ENCODE measurements around the gene PRKG1.
"Not testable (repeated sequence)": the region's sequence is repeated elsewhere in the genome, so short reads cannot be mapped to it uniquely, and the experiment has no call there.

Gene PRKG1

DNA sequence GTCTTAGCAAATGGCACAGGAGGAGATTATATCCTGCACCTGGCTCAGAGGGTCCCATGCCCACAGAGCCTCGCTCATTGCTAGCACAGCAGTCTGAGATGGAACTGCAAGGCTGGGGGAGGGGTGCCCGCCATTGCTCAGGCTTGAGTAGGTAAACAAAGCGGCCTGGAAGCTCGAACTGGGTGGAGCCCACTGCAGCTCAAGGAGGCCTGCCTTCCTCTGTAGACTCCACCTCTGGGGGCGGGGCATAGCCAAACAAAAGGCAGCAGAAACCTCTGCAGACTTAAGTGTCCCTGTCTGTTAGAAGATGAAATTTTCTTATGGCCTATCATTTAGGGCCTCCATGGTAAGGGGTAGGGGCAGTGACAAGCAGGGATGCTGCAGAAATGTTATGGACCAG is 207.1 kb downstream of the PRKG1 start:
- DNase-seq, result not testable (repeated sequence)

DNA sequence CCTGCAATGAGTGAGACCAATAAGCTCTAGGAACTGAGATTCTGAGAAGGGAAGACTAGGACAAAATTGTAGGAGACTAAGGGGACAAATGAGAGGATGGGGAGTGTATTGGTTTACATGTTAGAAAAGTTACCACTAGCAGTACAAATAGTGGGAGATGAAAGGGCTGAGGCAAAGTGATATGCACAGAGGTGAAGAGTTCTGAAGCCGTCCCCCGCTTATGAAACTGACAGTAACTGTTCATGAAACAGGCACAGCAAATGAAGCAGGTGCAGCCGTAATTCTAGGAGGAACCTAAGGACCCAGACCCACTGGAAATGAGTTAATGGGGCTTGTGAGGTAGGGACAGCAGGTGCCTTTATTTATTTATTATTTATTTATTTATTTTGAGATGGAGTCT is 211.3 kb downstream of the PRKG1 start:
- no peak for DNase-seq

DNA sequence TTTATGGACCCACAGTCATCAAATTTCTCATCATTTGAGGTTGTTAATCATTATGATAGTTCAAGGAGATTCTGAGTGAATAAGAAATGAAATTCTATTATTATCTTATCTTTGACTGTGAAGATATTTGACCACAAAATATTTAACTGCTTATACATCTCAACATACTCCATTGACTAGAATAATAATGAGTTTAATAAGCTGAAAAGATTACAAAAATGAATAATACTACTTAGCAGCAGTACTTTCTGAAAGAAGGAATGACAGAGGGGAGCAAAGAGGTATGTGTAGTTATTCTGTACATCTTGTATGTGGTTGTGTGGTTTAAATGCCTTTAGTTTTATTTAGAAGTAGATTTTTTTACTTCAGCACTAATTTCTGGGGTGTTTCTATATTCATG is 214.2 kb downstream of the PRKG1 start:
- no peak for DNase-seq

DNA sequence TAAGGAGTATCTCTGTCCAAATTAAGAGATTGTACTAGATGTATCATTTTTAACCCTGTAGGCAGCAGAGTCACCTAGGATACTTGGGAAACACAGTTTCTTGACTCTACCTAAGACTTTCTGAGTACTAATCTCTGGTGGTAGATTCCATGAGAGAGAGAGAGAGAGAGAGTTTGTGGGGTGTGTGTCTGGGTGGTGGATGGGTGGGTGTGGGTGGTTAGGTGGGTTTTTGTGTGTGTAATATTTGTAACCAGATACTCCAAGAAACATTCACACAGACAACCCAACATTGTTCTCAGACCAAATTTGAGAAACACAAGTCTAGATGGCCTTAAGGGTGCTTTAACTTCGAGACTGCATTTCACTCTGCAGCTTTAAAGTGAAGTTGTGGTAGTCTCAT is 215.2 kb downstream of the PRKG1 start:
- no peak for DNase-seq

DNA sequence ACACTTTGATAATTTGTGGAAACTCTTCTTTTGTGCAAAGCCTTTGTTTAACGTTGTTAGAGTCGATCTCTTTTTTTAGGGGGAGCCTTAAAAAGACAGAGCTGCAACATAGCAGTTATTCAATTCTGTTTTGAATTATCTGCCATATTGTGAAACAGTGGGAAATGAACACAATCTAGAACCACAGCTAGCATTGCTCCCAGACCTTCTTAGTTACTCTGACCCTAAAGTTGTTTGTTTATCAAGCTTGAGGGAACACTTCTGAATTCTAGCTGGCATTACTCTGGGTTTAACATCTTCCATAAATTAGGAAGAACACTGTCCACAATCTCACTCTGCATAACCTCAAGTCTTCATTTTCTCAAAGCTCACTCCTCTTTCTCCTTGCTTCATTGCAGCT is 217.7 kb downstream of the PRKG1 start:
- no peak for DNase-seq

DNA sequence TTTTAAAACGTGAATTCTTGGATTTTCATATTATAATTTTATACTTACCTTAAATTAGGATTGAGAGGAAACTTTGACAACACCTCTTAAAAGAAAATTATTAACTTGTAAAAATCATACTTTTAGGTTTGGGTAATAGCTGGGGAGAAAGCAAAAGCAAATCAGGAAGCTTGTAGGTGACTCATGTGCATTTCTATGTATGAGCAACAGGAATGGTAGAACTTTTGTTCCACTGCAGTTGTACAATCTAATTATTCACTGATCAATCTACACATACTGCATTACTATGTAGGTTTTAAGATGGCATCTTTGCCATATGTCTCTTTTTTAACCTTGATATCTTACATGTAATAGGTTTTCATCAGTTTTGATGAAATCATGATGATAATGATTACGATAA is 223.2 kb downstream of the PRKG1 start:
- DNase-seq, result no peak

DNA sequence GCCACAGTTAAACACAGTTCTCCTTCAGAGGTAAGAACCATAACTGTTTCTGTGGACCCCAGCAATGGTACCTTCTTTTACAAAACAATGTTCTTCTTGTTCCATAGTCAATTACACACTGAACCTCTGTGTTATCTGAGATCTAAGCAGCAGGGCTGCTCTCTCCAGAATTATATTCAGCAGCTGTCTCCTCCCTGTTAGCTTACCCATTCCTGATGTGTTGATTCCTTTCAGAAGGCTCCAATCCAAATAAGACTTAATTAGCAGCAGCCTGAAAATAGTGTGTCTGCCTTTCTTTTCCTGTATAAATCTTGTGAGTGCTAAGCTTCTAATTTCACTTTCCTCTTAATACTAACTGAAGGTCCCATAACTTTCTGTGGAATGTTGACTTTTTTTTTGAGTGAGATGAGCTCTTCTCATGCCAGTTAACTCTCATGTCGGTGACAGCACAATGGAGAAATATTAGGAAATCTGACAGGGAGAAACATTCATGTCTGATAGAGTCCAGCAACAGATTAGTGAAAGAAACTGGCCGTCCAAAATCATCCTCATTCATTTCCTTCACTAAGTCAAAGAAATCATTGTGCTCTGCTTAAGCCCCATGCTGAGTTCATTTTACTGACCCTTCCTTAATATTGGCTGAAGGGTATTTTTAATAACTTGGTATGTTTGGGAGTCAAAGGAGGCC is 226.5 kb downstream of the PRKG1 start:
- no peak for DNase-seq

DNA sequence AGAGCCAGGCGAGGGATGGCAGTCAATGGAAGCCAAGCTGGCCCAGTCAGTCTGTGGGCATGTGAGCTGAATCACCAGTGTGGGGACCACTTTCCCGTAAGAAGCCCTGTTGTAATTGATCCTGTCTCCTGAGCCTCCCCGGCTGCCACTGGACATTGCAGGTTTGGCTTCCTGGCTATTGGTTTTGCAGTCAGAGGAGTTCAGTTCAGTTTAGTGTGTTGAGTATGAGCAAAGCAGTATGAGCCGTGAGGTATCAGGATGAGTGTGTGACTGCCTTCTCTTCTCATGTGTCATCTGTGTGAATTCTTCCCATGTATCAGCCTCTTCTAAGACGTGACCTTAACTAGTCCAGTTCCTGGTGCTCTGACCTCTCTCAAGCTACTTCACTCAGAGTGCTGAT is 227.4 kb downstream of the PRKG1 start:
- DNase-seq, result no peak

DNA sequence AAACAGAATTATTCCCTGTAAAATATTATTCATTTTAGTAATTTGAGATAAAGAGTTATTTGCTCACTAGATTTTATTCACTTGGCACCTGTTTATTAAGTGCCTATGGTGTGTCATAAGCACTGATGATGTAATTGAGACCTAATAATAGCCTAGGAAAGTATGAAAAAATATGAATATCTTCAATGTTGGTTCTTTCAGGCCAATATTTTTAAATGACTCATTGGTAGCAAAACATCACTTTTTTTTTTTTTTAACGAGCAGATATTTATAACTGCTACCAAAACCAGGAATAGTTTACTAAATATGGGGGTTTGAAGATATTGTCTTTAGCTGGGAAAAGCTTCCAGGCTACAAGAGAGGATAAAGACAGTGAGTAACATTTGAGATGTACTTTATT is 228.0 kb downstream of the PRKG1 start:
- DNase-seq, result no peak

DNA sequence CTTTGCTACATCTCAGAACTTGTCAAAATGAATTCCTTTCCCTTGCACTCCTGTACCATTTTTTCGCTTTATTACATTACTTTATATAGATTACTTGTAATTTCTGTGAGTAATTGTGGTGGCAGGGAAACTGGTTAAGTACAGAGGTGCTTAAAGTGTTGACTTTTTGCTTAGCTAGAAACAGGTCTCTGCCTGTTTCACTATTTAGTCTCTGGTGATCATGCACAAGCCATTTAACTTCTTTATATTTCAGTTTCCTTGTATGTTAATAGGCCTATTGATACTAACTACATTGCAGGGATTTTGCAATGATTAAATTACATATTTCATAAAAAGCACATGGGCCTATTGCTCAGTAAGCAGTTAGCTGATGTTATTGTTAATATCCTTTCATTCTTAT is 233.8 kb downstream of the PRKG1 start:
- no peak for DNase-seq

DNA sequence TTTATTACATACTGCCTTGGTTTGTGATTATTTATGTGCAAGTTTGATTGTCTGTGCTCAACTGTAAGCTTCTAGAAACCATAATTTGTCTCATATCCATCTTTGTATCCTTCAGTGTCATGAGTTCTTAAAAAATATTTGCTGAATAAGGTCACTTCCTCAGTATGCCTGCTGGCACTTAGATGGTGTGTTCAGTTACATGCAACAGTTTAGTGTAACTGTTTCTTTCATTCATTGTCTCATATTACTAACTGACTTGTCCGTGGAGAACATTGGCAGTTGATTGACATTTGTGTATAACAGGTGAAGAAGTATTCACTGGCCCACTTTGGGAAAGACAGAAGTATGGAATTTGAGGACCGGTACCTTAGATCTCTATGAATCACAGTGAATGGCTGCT is 236.9 kb downstream of the PRKG1 start:
- no peak for DNase-seq

DNA sequence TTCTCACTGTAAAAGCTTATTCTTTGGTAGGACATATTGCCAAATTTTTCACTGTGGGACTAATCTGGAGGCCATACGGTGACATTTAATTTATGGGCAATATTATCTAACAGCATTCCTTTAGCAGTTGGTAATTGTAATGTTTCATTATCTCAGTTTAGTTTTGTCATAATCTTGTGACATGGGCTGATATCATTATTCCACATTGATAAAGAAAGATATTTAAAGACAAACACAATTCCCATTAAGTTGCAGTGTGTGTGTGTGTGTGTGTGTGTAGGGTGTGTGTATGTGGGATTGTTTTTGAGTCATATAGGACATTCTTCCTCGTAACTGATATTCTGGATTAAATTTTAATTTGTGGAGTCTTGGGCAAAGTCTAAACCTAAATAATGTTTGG is 238.5 kb downstream of the PRKG1 start:
- no peak for DNase-seq

DNA sequence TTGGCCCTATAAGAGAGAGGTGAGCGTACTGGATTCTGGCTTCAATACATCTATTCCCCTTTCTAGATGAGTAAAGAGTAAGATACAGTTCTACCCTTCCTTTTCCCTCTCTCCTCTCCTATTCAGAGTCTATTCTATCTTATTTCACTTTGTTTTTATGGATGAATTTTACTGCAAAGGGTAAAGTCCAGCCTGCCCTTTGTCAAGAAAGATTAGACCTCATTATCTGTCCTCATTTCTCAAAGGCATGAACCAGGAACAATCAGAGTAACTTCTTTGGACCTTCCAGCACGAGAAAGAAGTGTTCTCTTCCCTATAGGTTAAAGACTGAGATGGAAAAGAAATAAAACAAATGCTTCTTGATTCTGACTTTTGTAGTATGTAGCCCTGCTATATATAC is 239.0 kb downstream of the PRKG1 start:
- DNase-seq, result no peak

DNA sequence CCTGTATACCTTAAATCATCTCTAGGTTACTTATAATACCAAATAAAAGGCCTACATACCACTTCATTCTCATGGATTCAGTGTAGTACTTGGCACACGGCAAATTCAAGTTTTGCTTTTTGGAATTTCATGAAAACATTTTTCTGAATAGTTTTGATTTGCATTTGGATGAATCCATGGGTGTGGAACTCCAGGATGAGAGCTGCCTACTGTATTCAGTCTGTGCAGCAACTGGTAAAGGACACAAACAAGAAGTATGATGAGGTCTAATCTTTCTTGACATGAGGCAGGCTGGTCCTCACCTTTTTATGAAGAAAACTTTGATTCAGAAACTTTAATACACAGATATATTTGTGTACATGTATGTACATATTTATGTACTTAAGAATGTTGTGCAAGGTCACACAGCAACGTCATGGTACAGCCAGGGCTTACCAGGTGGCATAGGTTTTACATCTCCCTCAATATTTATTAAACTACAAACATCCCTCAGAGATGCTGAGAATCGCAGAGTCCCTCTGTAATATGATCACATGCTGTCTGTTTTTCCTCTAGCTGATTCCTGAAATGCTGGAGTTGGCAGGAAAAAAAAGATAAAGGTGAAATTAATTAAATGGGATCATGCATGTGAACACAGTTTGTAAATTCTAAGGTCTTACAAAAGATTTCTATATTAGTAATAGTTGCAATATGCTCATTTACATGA is 239.6 kb downstream of the PRKG1 start:
- DNase-seq, result no peak

DNA sequence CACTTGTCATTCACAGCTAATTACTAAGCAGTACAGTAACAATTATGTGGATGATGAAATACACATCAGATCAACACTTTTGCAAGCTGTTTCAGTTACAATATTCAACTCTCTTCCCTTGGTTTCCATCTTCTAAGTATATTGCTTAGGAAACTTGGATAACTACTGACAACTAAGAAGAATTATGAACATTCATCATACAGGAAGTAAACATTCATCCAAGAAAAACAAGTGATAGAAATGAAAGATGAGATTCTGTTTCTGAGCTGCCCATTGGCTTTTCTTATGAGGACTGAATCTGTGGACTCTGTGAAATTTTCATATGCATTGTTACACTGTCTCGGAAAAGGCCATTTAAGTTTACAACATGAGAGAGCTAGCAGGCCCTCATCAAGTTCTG is 240.2 kb downstream of the PRKG1 start:
- DNase-seq, result no peak

DNA sequence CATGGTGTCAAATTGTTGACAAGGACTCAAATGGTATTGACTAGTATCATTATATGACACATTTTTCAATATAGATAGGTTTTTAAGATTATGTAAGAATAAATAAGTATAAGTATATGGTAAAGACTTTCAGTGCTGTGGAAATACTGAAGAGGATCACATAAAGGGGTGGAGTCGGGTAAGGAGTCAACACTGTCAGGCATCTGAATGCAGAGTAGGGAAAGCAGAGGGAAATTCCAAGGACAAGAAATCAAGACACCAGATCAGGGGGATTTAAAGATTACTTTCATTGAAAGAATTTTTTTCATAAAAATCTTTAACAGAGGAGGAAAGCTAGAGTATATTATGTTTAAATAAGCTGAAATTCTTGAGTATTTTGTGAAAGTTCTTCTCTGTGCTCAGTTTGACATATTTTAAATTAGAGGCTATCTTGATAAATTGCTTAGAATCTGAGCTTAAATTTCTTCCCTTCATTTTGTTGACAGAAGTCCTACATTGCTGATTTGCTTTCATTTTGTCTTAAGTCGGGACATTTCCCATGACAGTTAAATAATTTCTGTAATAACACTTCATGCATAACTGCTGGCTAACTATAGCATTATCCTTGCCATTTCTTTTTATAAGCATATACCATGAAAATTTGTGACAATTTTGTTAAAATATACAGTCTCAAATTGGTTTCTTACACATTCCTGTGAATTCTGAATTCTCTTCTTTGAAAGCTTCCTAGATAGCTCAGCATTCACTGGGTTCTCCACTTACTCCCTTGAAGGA is 244.3 kb downstream of the PRKG1 start:
- no peak for DNase-seq

DNA sequence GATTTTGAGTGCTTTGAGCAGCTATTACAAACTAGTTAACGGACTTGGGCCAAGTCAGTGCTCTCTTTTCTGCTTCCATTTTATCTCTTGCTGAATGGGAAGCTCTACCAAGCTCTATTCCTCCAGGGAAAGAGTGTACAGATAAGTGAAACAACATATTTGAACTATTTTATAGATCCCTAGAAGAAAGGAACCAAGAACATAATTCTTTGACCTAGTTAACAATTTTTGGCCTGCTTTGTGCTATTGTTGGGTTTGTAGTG is 244.8 kb downstream of the PRKG1 start:
- no peak for DNase-seq

DNA sequence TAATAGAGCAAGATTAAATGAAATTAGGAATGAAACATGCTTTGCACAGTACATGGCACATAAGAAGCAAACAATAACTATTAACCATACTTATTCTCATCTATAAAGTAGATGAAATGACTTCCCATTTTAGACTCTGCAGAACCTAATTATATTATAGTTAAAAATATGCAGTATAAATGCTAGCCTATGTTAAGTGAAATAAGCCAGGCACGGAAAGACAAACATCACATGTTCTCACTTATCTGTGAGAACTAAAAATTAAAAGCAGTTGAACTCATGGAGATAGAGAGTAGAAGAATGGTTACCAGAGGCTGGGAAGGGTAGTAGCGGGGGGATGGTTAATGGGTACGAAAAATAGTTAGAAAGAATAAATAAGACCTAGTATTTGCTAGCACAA is 247.0 kb downstream of the PRKG1 start:
- no peak for DNase-seq

DNA sequence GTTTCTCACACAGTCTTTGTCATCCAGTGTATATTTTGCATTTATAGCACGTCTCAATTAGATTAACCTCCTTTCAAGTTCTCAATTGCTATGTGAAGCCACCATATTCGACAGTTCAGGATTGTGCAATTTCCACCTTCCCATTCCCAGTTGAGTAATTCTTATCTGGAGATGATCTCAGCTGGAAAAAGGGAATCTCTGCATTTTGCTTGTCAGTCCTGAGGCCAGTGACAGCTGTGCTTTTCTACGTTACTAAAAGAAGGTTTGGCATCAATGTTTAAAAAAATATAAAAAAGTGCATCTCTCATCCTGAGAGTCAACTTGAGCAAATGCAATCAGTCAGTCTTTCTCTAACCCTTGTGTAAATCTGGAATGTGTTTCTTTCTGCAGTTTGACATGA is 247.7 kb downstream of the PRKG1 start:
- no peak for DNase-seq

DNA sequence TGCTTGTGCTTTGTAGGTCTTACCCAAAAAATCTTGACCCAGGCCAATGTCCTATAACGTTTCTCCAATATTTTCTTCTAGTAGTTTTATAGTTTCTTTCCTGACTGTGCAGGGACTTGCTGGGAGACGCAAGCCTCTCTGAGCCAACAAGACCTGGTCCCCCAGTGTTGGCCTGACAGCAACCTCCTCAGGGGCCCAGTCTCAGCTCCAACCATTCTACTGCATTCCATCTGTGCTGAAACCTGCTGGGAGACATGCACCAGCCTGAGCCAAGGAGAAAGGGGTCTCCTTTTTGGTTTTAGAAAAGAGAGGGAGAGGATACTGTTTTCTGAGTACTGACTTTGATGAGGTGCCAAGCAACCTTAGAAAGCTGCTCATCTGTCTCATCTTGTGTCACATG is 251.4 kb downstream of the PRKG1 start:
- DNase-seq, result no peak

DNA sequence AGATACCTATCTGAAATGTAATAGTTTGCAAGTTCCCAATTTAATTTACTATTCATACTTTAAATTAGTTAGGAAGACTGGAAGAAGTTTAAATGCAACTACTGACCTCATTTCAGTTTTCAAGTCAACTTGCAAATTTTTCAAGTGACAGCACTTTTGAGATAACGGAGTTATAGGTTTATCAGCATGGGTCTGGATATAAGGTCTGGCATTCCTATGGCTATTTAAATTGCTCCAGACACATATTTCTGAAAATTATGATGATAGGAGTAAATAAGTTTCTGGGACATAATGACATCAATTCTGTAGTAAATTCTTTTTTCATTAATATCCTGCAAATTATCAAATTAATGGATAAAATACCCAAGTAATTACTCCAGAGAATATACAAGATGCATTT is 251.9 kb downstream of the PRKG1 start:
- DNase-seq, result no peak

DNA sequence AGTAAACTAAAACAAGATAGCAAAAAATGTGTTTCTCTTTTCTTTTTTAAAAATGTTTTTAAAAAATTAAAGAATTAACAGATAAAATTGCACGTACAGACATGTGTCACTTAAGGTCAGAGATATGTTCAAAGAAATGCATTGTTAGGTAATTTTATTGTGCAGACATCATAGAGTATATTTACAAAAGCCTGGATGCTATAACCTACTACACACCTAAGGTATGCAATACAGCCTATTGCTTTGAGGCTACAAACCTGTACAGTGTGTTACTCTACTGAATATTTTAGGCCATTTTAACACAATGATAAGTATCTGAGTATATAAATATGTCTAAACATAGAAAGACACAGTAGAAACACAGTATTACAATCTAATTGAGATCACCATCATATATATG is 253.1 kb downstream of the PRKG1 start:
- DNase-seq, result no peak

DNA sequence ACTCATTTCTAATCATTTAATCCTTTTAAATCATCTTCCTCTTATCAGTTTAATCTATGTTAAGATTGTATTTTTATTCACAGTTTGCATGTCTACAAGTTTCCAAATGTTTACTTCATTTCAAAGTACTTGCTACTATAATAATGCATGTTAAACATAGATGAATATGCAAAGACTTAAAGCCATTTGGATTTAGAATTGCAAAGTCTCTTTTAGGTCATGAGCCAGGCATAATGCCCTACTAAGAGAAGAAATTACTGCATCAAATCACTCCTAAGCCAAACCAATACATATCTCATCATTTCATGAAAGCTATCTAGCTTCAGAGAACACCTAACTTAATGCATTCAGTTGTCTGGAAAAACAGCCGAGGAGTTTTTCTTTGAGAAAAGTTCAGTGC is 266.1 kb downstream of the PRKG1 start:
- no peak for DNase-seq

DNA sequence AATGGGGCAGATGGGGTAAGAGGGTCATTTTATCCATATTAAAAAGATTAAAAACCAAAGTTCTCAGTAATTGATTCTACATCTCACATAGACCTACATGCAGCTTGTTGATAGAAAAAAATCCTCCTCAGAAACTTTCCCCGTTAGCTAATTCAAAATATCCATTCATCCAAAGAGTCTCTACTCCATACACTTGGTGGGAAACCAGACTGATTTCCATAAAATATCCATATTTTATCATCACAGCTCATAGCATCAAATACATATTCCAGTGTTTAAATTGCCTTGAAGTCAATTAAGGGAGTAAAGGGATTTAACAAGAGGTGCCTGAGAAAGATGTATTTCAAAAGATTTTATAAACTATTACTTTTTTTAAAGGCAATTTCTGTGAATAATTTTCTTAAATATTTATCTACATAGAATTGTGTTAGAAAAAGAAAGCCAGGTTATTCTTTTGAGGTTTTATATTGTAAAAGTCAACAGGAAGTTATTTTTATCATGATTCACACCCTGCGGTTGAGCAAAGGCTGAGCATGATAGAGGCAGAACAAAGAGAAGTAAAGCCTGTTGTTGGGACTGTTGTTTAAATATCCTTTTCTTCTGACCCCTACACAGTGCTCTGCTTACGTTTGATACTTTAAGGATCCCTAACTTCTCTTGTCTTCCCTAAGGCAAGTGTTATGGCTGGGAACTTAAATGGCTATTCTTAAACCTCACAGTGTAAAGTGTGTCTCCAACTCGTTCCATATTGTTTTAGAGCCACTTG is 266.7 kb downstream of the PRKG1 start:
- DNase-seq, result no peak
